C4-2B (cell line): Measurements from ENCODE around the gene TFDP2.

ENCODE experiments used
- ZFX ChIP-seq: fragments of 450-650 bp; IDR thresholded peaks from 2 replicates; pipeline ENCODE4 v1.6.1; 2017
- TF ChIP-seq, protein P1 (sequence below): fragments of 450-650 bp; conservative IDR thresholded peaks from 2 replicates; pipeline ENCODE4 v1.5.1; 2017; ENCODE audit warnings: mild to moderate bottlenecking

- TF ChIP-seq, protein P1, sequence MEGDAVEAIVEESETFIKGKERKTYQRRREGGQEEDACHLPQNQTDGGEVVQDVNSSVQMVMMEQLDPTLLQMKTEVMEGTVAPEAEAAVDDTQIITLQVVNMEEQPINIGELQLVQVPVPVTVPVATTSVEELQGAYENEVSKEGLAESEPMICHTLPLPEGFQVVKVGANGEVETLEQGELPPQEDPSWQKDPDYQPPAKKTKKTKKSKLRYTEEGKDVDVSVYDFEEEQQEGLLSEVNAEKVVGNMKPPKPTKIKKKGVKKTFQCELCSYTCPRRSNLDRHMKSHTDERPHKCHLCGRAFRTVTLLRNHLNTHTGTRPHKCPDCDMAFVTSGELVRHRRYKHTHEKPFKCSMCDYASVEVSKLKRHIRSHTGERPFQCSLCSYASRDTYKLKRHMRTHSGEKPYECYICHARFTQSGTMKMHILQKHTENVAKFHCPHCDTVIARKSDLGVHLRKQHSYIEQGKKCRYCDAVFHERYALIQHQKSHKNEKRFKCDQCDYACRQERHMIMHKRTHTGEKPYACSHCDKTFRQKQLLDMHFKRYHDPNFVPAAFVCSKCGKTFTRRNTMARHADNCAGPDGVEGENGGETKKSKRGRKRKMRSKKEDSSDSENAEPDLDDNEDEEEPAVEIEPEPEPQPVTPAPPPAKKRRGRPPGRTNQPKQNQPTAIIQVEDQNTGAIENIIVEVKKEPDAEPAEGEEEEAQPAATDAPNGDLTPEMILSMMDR = no peak
- no peak for TF ChIP-seq ZFX
These were observed 123.0 kb downstream of the TFDP2 start for GRCh38 chr3:142026333-142026732.
